Neural cell (in vitro differentiated cells): Measurements from ENCODE around the gene BTBD9. TPM values are rescaled to one million over a fixed set of nuclear protein-coding genes. Genes with fewer than 3 reads are reported as not detected.

Experiments used
- H2AFZ ChIP-seq: fragments of 200-600, 300-800 bp; sonication (generic), shearing (Covaris generic); 2 replicates; pipeline ENCODE4 v1.6.0; 2014; ENCODE audit warnings: low read depth, mild to moderate bottlenecking, antibody characterized with exemption, low read length, moderate library complexity
- H3F3A ChIP-seq: fragments of 200-600 bp; shearing (Covaris generic); 2 replicates; pipeline ENCODE4 v1.6.1; 2016; ENCODE audit warnings: mild to moderate bottlenecking, moderate library complexity, mixed read lengths, antibody characterized with exemption, low read length; ENCODE audit not compliant: insufficient read depth, poor library complexity, severe bottlenecking
- H3K27ac ChIP-seq: fragments of 200-600, 300-800 bp; sonication (generic), shearing (Covaris generic); 2 replicates; pipeline ENCODE4 v1.5.1; 2014; ENCODE audit warnings: mild to moderate bottlenecking, low read length, moderate library complexity
- H3K27me3 ChIP-seq: fragments of 300-800, 200-600 bp; sonication (generic), shearing (Covaris generic); 2 replicates; pipeline ENCODE4 v1.6.0; 2014; ENCODE audit warnings: mild to moderate bottlenecking, low read depth, low read length, moderate library complexity; ENCODE audit not compliant: insufficient read depth
- H3K36me3 ChIP-seq: fragments of 300-800, 200-600 bp; sonication (generic), shearing (Covaris generic); 2 replicates; pipeline ENCODE4 v1.5.1; 2014; ENCODE audit warnings: mild to moderate bottlenecking, antibody characterized with exemption, low read length, moderate library complexity; ENCODE audit not compliant: insufficient read depth
- H3K4me2 ChIP-seq: fragments of 300-800, 200-600 bp; sonication (generic), shearing (Covaris generic); 2 replicates; pipeline ENCODE4 v1.6.0; 2014; ENCODE audit warnings: mild to moderate bottlenecking, low read length
- H3K4me3 ChIP-seq: fragments of 300-800, 200-600 bp; sonication (generic), shearing (Covaris generic); 2 replicates; pipeline ENCODE4 v1.5.1; 2014; ENCODE audit warnings: mild to moderate bottlenecking, low read length, moderate library complexity
- H3K79me2 ChIP-seq: fragments of 200-600 bp; shearing (Covaris generic); replicated peaks from 2 replicates; pipeline ENCODE4 v1.6.0; 2014; ENCODE audit warnings: mild to moderate bottlenecking, low read length, moderate library complexity; ENCODE audit not compliant: insufficient read depth
- H3K9ac ChIP-seq: fragments of 300-800, 200-600 bp; sonication (generic), shearing (Covaris generic); 2 replicates; pipeline ENCODE4 v1.6.1; 2016; ENCODE audit warnings: mild to moderate bottlenecking, low read length, mixed read lengths
- H3K9me2 ChIP-seq: fragments of 200-600 bp; shearing (Covaris generic); 2 replicates; pipeline ENCODE4 v1.6.1; 2016; ENCODE audit warnings: mild to moderate bottlenecking, low read length, mixed read lengths; ENCODE audit not compliant: insufficient read depth
- H3K9me3 ChIP-seq: fragments of 200-600, 300-800 bp; sonication (generic), shearing (Covaris generic); 2 replicates; pipeline ENCODE4 v1.6.1; 2016; ENCODE audit warnings: mild to moderate bottlenecking, mixed run types, low read length, moderate library complexity, mixed read lengths
- H4K20me1 ChIP-seq: fragments of 200-600 bp; shearing (Covaris generic); 2 replicates; pipeline ENCODE4 v1.6.1; 2016; ENCODE audit warnings: mild to moderate bottlenecking, mixed run types; ENCODE audit not compliant: insufficient read depth
- EP300 ChIP-seq: fragments of 450-650 bp; conservative IDR thresholded peaks from 2 replicates; pipeline ENCODE4 v1.6.1; 2014; ENCODE audit warnings: antibody characterized with exemption, mild to moderate bottlenecking, moderate library complexity; ENCODE audit not compliant: poor library complexity, severe bottlenecking
- EZH2 ChIP-seq: fragments of 200-600, 300-800 bp; shearing (Covaris generic), sonication (generic); IDR thresholded peaks from 2 replicates; pipeline ENCODE4 v1.6.1; 2014; ENCODE audit warnings: antibody characterized with exemption, low read length, borderline replicate concordance, mild to moderate bottlenecking; ENCODE audit not compliant: insufficient read depth, poor library complexity, severe bottlenecking
- MXI1 ChIP-seq: fragments of 450-650 bp; conservative IDR thresholded peaks from 2 replicates; pipeline ENCODE4 v1.6.1; 2014; ENCODE audit warnings: antibody characterized with exemption, mild to moderate bottlenecking; ENCODE audit not compliant: poor library complexity, severe bottlenecking
- POLR2AphosphoS5 ChIP-seq: IDR thresholded peaks from 2 replicates; pipeline ENCODE4 v1.6.1; 2012
- RAD21 ChIP-seq: fragments of 450-650 bp; conservative IDR thresholded peaks from 2 replicates; pipeline ENCODE4 v1.6.1; 2014; ENCODE audit warnings: antibody characterized with exemption, mild to moderate bottlenecking, moderate library complexity
- SMC3 ChIP-seq: fragments of 450-650 bp; conservative IDR thresholded peaks from 2 replicates; pipeline ENCODE4 v1.6.1; 2014; ENCODE audit warnings: antibody characterized with exemption, mild to moderate bottlenecking, moderate library complexity; ENCODE audit not compliant: poor library complexity
- TAF1 ChIP-seq: IDR thresholded peaks from 2 replicates; pipeline ENCODE4 v1.6.1; 2012; ENCODE audit warnings: low read depth
- polyA plus RNA-seq: library from polyadenylated mRNA; depleted of rRNA; stranded (reverse); fragments of >200 nt; gene quantifications from 2 replicates; pipeline ENCODE4 v1.2.3, GENCODE V29; 2014
- TF ChIP-seq, protein P1 (sequence below): IDR thresholded peaks from 2 replicates; pipeline ENCODE4 v1.6.1; 2012; ENCODE audit warnings: borderline replicate concordance
- TF ChIP-seq, protein P2 (sequence below): fragments of 450-650 bp; IDR thresholded peaks from 2 replicates; pipeline ENCODE4 v1.5.1; 2014; ENCODE audit warnings: antibody characterized with exemption, mild to moderate bottlenecking, moderate library complexity; ENCODE audit not compliant: poor library complexity, severe bottlenecking

The BTBD9 gene
- polyA plus RNA-seq, 1 donor from 2014 or later, result 6.2 TPM

DNA sequence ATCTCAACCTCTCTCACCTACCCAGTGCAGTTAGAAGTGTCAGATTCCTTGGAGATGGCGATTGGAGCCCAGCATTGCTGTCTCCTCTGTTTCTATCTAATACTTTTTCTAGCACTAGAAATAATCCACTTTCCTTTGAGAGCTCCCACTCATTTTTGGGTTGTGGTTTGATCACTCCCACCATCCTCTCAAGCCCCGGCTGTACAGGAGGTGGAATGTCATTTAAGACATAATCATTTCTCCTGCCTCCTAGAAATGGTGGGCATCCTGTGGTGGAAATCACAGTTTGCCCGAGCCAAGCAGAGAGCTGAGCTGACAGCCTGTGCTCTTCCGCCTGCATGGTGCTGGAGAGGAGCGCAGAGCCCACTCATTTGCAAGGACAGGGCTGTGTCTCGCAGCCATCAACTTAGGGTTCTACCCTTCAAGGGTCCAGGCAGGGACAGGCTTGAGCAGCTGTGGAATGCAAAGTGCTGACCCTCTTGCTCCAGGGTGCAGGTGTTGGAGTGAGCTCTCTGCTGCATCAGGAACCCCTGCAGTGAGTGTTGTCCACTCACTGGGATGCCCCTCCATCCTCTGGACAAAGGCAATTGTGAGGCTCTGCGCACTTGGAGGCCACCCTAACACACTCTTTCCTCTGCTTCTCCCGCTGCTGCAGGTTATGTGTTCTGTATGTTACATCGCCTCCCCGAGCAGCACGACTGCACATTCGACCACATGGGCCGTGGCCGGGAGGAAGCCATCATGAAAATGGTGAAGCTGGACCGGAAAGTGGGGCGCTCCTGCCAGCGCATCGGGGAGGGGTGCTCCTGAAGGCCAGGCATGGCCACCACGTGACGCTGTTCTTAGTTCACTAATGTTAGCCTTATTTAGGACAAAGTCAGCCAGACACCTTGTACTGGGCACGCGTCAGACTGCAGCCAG is 487.9 kb downstream of the BTBD9 start:
- no peaks in the 10 kb centered on the region for H4K20me1 ChIP-seq

DNA sequence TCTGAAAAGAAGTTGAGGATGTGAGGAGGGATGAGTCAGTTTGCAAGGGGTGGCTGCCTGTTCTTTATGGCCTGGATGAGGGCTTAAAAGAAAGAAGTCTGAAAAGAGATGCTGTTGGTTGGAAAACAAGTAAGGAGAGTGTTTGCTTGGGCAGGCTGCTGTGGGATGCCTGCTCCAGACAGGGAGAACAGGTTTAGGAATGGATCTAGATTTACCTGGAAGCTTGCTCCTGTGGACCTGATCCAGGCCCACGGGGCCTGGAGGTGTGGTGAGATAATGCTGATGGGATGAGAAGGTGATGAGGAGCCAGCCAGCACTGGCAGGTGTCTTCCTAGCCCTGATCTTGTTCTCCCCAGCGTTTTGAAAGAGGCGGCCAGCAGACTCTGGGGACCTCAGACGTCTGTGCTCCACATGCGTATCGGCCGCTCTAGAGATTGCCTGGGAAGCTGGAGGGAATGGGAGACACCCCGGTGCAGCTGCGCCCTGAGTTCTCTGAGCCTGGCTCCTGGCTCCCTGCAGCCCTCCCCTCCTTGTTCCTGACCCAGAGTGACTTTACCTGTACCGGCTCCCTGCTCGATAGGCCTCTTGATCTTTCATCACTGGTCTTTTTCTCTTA is 488.9 kb downstream of the BTBD9 start:
- Histone ChIP-seq H3K9me2 (no peaks in the 10 kb centered on the region), H4K20me1 (no peaks in the 10 kb centered on the region), H3K36me3 (no peaks in the 10 kb centered on the region), H3F3A (no peaks in the 10 kb centered on the region), H3K79me2 (no peaks in the 10 kb centered on the region), H3K27me3 (no peaks in the 10 kb centered on the region), H2AFZ (no peak overlapping the region), H3K9ac (no peak overlapping the region), H3K4me3 (no peak overlapping the region), H3K27ac (no peak overlapping the region), H3K4me2 (no peak overlapping the region), H3K9me3 (no peaks in the 10 kb centered on the region)
- no peak for TF ChIP-seq EP300
- TF ChIP-seq RAD21, result no peak
- no peak for TF ChIP-seq TAF1
- no peak for TF ChIP-seq EZH2
- no peak for TF ChIP-seq POLR2AphosphoS5
- TF ChIP-seq, protein P1, sequence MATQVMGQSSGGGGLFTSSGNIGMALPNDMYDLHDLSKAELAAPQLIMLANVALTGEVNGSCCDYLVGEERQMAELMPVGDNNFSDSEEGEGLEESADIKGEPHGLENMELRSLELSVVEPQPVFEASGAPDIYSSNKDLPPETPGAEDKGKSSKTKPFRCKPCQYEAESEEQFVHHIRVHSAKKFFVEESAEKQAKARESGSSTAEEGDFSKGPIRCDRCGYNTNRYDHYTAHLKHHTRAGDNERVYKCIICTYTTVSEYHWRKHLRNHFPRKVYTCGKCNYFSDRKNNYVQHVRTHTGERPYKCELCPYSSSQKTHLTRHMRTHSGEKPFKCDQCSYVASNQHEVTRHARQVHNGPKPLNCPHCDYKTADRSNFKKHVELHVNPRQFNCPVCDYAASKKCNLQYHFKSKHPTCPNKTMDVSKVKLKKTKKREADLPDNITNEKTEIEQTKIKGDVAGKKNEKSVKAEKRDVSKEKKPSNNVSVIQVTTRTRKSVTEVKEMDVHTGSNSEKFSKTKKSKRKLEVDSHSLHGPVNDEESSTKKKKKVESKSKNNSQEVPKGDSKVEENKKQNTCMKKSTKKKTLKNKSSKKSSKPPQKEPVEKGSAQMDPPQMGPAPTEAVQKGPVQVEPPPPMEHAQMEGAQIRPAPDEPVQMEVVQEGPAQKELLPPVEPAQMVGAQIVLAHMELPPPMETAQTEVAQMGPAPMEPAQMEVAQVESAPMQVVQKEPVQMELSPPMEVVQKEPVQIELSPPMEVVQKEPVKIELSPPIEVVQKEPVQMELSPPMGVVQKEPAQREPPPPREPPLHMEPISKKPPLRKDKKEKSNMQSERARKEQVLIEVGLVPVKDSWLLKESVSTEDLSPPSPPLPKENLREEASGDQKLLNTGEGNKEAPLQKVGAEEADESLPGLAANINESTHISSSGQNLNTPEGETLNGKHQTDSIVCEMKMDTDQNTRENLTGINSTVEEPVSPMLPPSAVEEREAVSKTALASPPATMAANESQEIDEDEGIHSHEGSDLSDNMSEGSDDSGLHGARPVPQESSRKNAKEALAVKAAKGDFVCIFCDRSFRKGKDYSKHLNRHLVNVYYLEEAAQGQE, result no peak
- TF ChIP-seq MXI1, result no peak
- TF ChIP-seq, protein P2, sequence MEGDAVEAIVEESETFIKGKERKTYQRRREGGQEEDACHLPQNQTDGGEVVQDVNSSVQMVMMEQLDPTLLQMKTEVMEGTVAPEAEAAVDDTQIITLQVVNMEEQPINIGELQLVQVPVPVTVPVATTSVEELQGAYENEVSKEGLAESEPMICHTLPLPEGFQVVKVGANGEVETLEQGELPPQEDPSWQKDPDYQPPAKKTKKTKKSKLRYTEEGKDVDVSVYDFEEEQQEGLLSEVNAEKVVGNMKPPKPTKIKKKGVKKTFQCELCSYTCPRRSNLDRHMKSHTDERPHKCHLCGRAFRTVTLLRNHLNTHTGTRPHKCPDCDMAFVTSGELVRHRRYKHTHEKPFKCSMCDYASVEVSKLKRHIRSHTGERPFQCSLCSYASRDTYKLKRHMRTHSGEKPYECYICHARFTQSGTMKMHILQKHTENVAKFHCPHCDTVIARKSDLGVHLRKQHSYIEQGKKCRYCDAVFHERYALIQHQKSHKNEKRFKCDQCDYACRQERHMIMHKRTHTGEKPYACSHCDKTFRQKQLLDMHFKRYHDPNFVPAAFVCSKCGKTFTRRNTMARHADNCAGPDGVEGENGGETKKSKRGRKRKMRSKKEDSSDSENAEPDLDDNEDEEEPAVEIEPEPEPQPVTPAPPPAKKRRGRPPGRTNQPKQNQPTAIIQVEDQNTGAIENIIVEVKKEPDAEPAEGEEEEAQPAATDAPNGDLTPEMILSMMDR, result no peak

More for the DNA sequence above, 487.9 kb downstream of the BTBD9 start:
- Histone ChIP-seq H2AFZ (no peak overlapping the region), H3K4me3 (no peak overlapping the region), H3K79me2 (no peaks in the 10 kb centered on the region), H3K27me3 (no peaks in the 10 kb centered on the region), H3K36me3 (no peaks in the 10 kb centered on the region), H3K9ac (no peak overlapping the region), H3K9me2 (no peaks in the 10 kb centered on the region), H3K9me3 (no peaks in the 10 kb centered on the region), H3K27ac (no peak overlapping the region), H3K4me2 (no peak overlapping the region), H3F3A (no peaks in the 10 kb centered on the region)
- TF ChIP-seq POLR2AphosphoS5 (no peak), RAD21 (no peak), EZH2 (no peak), EP300 (no peak), TAF1 (no peak), MXI1 (no peak), SMC3 (no peak)
- TF ChIP-seq, protein P2, result no peak
- TF ChIP-seq, protein P1, result no peak
